CD4-positive, alpha-beta T cell treated with Interleukin-6 for 4 hours (primary cell): ENCODE results near the gene PKP1.

Experiments used
- DNase-seq: peaks from one replicate; pipeline ENCODE4 v3.0.0-alpha.2; 2020; ENCODE audit warnings: mixed read lengths

Gene PKP1

DNA sequence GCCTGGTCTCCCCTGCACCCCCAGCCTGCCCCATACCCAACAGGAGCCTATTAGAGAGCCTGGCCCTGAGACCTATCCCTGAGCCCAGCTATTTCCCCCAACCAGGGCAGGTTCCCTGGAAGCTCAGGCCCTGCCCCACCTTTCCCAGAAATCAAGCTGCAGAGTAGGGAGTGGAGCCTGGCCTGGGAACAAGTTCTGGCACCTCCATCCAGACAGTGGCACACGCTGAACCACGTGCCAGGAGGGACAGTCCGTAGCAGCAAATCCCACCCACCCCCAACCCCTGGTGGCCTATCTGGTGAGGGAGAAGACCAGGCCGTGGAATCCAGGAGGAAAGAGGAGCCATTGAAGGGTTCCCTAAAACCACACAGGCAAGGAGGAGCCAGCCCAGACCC is 71.6 kb downstream of the PKP1 start:
- no peak for DNase-seq

- no peak for DNase-seq
Observed at GRCh38 chr1:201355471-201355870, 72.2 kb downstream of the PKP1 start.

DNA sequence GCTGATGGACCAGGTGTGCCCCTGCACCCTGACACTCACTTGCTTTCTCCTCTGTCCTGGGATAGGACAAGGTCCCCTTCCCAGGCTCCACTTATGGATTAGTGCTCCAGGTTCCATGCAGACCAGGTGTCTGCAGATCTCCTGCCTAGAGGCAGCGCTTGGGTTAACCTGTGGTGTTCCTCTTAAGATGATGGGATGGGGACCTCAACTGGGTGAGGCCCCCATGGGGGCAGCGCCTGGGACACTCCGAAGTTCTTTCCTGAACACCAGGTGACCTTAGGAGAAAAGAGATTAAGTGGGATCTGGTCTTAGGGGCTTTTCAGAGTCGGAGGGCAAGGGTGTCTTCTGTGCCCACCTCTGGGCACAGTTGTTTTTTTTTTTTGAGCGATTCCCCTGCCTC is 72.9 kb downstream of the PKP1 start:
- no peak for DNase-seq

DNA sequence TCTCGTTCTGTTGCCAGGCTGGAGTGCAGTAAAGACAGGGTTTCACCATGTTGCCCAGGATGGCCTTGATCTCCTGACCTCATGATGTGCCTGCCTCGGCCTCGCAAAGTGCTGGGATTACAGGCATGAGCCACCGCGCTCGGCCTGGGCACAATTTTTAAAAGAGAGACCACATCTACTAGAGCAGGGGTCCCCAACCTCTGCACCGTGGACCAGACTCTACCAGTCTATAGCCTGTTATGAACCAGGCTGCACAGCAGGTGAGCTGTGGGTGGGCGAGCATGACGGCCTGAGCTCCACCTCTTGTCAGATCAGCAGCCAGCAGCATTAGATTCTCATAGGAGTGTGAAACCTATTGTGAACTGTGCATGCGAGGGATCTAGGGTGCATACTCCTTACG is 73.4 kb downstream of the PKP1 start:
- no peak for DNase-seq

GRCh38 chr1:201357211-201357610 is 73.9 kb downstream of the PKP1 start:
- no peak for DNase-seq

DNA sequence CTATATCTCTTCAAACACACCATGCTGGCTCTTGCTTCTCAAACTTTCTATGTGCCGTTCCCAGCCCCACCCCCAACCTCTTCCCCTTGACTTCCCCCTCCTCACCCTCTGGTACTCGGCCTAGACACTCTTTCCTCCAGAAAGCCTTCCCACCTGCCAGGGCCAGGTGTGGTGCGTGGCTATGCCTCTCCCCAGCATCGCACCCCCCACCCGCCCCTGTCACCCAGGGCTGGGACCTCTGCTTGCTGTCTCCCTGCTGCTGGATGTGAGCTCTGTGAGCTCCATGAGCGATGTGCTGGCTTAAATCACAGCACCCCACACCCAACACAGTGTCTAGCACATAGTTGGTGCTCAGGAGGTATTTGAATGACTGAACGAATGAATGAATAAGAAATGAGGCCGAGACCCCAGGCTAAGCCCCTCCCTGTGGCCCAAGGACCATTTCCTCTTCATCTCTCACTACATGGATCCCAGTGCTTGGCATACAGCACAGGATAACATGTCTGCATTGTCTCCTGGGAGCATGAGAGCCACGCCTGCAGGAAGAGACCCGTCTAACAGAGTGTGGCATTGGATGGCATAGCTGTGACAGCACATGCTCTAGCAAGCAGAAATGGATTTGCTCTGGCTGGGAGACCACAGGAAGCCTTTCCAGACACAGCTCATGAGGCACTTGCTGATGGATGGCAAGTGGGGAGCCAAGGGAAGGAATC is 74.5 kb downstream of the PKP1 start:
- no peak for DNase-seq

DNA sequence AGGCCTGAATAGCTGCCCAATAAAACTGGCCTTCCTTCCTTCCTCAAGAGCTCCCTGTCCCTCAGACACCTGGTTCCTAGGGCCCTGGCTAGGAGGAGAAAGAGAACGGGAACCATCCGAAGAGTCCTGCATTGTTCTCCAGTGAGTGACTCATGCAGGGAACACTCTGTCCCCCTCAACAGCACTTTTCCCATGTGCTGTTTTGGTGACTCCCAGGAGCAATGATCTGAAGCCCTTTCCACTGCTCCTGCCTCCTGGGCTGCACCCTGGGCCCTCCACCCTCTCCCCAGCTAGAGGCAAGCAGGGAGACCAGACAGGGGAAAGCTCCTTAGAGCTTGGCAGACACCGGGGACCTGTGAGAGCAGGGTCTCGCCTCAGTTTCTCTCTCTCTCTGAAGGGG is 75.3 kb downstream of the PKP1 start:
- no peak for DNase-seq

GRCh38 chr1:201359031-201359872 is 75.9 kb downstream of the PKP1 start:
- no peak for DNase-seq

- no peak for DNase-seq
Observed at GRCh38 chr1:201359873-201360210, 76.5 kb downstream of the PKP1 start.

DNA sequence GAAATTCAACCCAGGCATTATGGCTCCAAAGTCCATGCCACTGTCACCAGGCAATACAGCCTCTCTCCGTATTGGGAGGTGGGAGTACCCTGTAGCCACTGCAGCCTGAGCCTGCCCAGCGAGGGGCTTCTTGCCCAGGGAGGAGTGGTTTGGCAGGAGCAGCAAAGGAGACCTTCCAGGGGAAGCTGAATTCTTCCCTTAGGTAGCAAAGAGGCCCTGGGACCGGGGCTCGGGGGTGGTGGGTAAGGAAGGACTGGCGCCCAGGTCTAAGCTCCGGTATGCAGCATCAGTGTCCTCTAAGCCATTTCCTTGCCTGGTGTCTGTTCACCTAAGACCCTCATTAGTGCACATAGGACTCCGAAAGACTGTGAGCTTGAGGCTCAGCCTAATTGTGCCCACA is 77.2 kb downstream of the PKP1 start:
- DNase-seq: no peak

DNA sequence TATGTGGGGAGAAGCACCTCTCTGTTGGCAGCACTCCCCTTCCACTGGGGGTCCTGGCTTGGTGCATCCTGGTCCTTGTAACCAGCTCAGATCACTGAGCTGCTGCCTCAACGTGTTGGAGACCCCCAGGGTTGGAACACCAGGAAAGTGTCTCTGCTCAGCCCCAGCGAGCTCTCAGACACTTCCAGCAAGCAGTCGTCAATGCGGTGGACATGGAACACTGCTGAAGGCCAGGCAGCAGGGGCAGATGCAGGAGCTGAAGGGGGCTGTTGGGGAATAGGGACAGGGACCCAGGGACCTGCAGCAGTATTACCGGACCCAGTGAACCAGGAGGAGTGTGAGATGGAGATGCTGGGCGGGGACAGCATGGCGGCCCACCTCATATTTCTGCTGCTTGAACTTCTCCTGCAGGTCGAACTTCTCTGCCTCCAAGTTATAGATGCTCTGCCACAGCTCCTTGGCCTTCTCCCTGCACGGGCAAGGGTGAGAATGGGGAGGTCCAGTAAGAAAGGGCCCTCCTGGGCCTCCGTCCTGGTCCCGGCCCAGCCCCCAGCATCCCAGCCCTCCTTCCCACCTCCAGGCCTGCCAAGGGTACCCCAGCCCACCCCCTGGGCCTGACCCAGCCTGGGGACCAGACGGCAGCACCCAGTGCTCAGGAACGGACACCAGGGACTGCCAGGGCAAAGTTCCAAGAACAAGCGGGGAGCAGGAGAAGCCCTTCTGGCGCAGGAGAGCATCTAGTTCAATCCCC is 77.8 kb downstream of the PKP1 start:
- DNase-seq: no peak

- DNase-seq: peak; percentile 5
Observed at GRCh38 chr1:201361652-201362504, 78.6 kb downstream of the PKP1 start.

DNA sequence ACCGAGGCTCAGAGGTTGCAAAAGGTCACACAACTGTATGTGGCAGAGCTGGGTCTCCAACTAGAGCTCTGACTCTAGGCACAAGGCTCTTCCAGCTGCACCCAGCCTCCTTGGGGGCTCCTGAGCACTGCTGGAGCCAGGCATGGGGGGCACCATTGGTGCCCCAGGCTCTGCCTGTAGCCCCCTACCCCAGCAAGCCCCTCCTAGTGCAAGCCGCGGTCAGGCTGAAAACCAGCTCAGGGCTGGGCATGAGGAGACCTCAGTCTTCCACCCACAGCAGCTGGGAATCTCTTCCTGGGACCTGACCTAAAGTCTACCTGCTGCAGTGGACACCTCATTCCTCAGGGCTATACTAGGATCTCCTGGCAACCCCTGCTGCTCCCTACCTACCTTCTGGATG is 79.6 kb downstream of the PKP1 start:
- DNase-seq: no peak

DNA sequence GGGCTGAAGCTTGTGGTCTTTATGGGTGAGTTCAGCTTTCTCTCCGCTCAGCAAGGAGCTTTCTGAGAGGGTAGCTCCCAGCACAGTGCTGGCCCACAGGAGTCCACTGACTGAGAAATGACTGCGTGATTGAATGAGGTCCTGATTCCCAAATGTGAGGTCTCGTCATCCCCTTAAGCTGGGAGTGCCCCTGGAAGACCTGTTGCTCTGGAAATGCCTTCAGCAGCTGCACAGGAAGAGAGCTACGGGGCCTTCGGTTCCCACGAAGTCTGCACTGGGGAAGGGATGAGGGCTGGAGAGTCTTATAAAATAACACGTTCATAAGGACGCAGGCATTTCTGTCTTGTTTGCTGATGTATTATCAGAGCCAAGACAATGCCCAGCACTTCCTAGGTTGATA is 80.2 kb downstream of the PKP1 start:
- no peak for DNase-seq

DNA sequence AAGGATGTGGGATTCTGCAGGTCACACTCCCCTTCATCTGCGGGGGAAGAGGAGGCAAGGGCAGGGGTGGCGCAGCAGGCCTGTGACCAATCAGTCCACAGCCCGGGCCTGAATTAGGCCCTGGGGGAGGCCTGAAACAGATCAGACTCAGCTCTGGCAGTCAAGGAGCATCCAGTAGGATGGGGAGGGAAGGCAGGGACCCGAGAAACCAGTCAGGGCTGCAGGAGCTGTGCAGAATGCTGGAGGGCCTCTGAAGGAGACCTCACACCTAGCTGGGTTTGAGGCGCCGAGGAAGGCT is 81.5 kb downstream of the PKP1 start:
- DNase-seq: no peak

GRCh38 chr1:201365251-201365650 is 81.9 kb downstream of the PKP1 start:
- DNase-seq: no peak

DNA sequence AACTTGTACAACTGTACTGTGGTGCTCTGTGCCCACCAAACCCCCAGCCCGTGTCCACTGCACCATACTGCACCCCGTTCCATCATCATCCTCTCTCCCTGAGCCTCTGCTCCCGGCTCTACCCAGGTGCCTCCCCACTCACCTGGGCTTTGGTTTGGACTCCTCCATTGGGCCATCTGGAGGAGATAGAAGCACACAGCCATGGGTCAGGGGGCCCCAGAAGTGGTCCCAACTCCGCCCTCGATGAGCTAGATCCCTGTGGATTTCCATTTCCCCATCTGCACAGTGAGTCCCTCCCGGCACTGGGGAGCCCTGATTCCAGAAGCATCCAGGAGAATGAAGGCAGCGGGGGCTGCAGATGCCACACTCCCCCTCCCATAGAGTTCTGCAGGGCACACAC is 83.4 kb downstream of the PKP1 start:
- no peak for DNase-seq

DNA sequence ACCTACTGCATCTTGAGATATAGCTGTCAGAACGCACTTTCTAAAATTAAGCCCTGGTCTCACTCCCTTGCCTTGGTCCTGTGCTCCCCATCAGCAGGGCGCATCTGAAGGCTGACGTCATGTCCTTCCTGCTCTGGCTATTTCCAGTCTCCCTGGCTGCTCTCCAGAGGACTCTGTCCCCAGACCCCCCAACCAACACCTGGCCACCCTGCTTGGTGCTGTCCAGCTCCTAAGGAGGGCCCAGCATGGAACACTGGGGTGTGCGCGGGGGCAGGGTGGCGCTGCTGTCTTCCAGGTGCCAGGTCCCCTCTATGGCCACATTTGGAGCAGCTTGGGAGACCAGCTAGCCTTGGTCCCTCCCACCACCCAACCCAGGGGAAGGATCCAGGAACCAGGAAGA is 85.9 kb downstream of the PKP1 start:
- DNase-seq: no peak

DNA sequence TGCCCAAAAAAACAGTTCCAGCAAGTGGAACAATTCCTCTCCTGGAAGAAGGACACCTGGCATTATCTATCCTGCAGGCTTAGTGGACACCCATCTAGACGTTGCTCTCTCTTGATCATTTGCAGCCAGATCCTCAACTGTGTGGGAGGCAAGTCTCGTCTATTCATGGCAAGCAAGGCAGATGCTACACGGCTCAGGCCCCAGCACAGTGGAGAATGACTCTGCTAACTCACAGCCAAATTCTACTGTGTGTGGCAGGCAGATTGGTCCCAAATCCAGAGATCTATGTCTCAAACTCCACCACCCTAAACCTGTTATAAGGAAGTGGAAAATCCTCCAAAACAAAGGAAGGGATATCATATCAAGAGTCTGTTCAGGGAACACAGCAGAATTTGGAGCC is 87.2 kb downstream of the PKP1 start:
- DNase-seq: no peak

DNA sequence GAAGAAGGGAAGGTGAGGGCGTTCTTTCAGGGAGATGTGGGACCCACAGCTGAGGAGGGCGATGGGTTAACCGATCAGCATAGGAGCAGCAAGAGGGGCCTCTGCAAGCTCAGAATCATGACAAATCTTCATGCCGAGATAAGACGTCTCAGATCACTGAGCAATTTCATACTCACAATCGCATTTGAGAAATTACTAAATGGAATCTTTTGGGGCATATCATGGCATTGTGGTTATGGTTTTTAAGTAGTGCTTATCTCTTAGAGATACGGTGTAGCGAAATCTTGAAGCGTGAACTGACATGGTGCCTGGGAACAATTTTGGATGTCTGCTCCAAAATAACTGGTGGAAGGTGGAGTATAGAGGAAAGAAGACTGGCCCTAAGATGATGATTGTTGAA is 88.0 kb downstream of the PKP1 start:
- no peak for DNase-seq

DNA sequence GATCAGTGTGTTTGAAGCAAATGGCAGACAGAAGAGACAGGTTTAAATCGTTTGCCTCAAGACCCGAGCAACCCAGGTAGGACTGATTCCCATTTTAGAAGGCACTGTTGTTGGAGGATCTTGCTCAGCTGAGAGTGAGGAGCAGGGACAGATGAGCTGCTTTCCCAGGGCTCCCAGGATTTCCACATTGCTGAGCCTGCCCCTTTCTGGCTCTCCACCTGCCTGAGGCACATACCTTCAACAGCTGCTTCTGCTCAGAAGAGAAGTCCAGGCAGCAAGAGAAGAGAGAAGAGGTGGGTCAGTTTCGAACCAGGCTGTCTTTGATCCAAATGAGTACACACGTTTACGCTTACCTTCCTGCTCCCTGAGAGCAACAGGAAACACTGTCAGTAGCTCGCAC is 88.5 kb downstream of the PKP1 start:
- DNase-seq: no peak

GRCh38 chr1:201374364-201374763 is 91.1 kb downstream of the PKP1 start:
- no peak for DNase-seq

DNA sequence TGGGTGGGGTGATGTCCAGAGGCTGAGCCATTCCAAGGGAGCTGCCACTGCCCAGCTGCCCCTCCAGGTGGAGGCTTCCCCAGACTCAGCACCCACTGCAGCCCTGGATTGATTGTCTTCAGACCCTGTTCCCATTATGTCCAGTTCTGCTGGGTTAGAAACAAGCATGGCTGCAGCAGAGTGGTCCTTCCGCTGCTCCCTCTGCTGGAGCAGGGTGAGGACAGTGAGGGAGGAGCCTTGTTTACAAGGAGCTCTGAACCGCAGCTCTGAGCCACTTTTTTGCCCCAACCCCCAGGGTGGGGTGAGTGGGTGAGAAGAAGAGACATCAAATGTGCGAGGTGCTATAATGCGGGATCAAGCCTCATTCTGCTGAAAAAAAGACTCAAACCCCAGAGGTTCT is 91.9 kb downstream of the PKP1 start:
- DNase-seq: no peak
